A549 (cell line): ENCODE measurements around the gene GINM1. TPM values are rescaled to one million over a fixed set of nuclear protein-coding genes. Genes with fewer than 3 reads are reported as not detected.
A peak's percentile ranks its signal among the peaks of the same experiment; 100 is the strongest.

Experiments used
- ATAC-seq, 2 experiments: fragments of 200-7000 bp in 1 of 2; fragments of >200 bp in 1 of 2; cut with Nextera tagmentation in 1 of 2; cut with Tn5 transposase in 1 of 2; 3 replicates each; pipeline versions ENCODE4 v1.8.0 to v1.9.1; 2018 to 2020; ENCODE audit warnings: mild to moderate bottlenecking in 1 of 2, moderate library complexity in 1 of 2
- CTCF ChIA-PET: fragments of 300-600 bp; sonication (Branson Sonifier 250); formaldehyde crosslinking; extraction: SDS; loops from one replicate; lab custom pipeline; 2021; ENCODE audit warnings: antibody characterized with exemption, inconsistent platforms; lab: Yijun Ruan, JAX
- POLR2A ChIA-PET: fragments of 350-600 bp; formaldehyde crosslinking; extraction: SDS; loops from one replicate; lab custom pipeline; 2021; ENCODE audit warnings: antibody characterized with exemption, inconsistent platforms; lab: Yijun Ruan, JAX
- DNase-seq, 2 experiments: peaks; one replicate each; pipeline versions ENCODE4 v3.0.0 to v3.0.0-alpha.2; 2011 to 2016; ENCODE audit warnings: low read depth in 1 of 2, low spot score in 1 of 2
- FAIRE-seq: peaks from 2 replicates; lab custom pipeline; 2011; peaks lifted over from hg19 to GRCh38; lab: Jason Lieb, UNC
- H3K27ac ChIP-seq, 2 experiments: fragments of >200 bp; sonication (Bioruptor Twin); formaldehyde crosslinking; 3 replicates each; pipeline ENCODE4 v1.5.1; 2016 to 2017
- H3K4me1 ChIP-seq: fragments of >200 bp; sonication (Bioruptor Twin); formaldehyde crosslinking; 3 replicates; pipeline ENCODE4 v1.6.1; 2016
- H3K4me2 ChIP-seq: fragments of >200 bp; sonication (Bioruptor Twin); formaldehyde crosslinking; 3 replicates; pipeline ENCODE4 v1.6.1; 2016
- H3K4me3 ChIP-seq: fragments of >200 bp; sonication (Bioruptor Twin); formaldehyde crosslinking; 3 replicates; pipeline ENCODE4 v1.5.1; 2016
- H3K9me3 ChIP-seq: fragments of >200 bp; sonication (Bioruptor Twin); formaldehyde crosslinking; 3 replicates; pipeline ENCODE4 v1.6.1; 2016
- BHLHE40 ChIP-seq: IDR thresholded peaks from 2 replicates; pipeline ENCODE4 v1.6.1; 2012; ENCODE audit warnings: low read depth, low read length, inconsistent platforms
- CEBPB ChIP-seq, 2 experiments: fragments of >200 bp in 1 of 2; sonication (Bioruptor Twin) in 1 of 2; formaldehyde crosslinking in 1 of 2; IDR thresholded peaks; 2 replicates each; pipeline ENCODE4 v1.6.1; 2012 to 2016
- ESRRA ChIP-seq: fragments of 150-350 bp; IDR thresholded peaks from 2 replicates; pipeline ENCODE4 v1.6.1; 2014; ENCODE audit warnings: mild to moderate bottlenecking, low read length, borderline replicate concordance
- HDAC2 ChIP-seq: fragments of 200-600 bp; sonication (generic); IDR thresholded peaks from 2 replicates; pipeline ENCODE4 v1.6.1; 2016
- HEYL ChIP-seq: fragments of 250-450 bp; sonication (Bioruptor Pico); IDR thresholded peaks from 2 replicates; pipeline ENCODE4 v1.8.0; 2021; ENCODE audit warnings: mild to moderate bottlenecking, moderate library complexity
- JUNB ChIP-seq: fragments of >200 bp; sonication (Bioruptor Twin); formaldehyde crosslinking; IDR thresholded peaks from 2 replicates; pipeline ENCODE4 v1.6.1; 2016
- KDM5A ChIP-seq: fragments of 200-600 bp; sonication (generic); IDR thresholded peaks from 2 replicates; pipeline ENCODE4 v1.6.1; 2016; ENCODE audit warnings: antibody characterized with exemption, mild to moderate bottlenecking
- MAFK ChIP-seq: fragments of 450-650 bp; IDR thresholded peaks from 2 replicates; pipeline ENCODE4 v1.6.1; 2014; ENCODE audit not compliant: partially characterized antibody
- RARB ChIP-seq: fragments of 250-450 bp; sonication (Bioruptor Pico); IDR thresholded peaks from 2 replicates; pipeline ENCODE4 v1.8.0; 2021; ENCODE audit warnings: mild to moderate bottlenecking, moderate library complexity
- ZC3H11A ChIP-seq: fragments of 450-650 bp; IDR thresholded peaks from 2 replicates; pipeline ENCODE4 v1.6.1; 2014; ENCODE audit warnings: antibody characterized with exemption, mild to moderate bottlenecking
- ZFP36 ChIP-seq: fragments of 450-650 bp; IDR thresholded peaks from 2 replicates; pipeline ENCODE4 v1.6.1; 2014; ENCODE audit warnings: borderline replicate concordance; ENCODE audit not compliant: partially characterized antibody
- ZSCAN20 ChIP-seq: fragments of 250-450 bp; sonication (Bioruptor Pico); IDR thresholded peaks from 2 replicates; pipeline ENCODE4 v1.8.0; 2022; ENCODE audit warnings: mild to moderate bottlenecking, moderate library complexity
- WGBS: methylation state at CpG from one replicate; pipeline ENCODE4 v1.1.6; 2017; ENCODE audit errors: missing lambda C conversion rate; 5-methylcytosine and 5-hydroxymethylcytosine counted together
- polyA plus RNA-seq, 4 experiments: library from polyadenylated mRNA; depleted of rRNA in 3 of 4; stranded (reverse); fragments of >200 nt; fragmentation: RNase III in 1 of 4; extraction: RNeasy Plus Mini Kit Qiagen cat#74134 plus additional on column Dnase treatment in 1 of 4; gene quantifications; 2 replicates in 3 of 4; 3 replicates in 1 of 4; pipeline ENCODE4 v1.2.3, GENCODE V29; 2011 to 2017
- TF ChIP-seq, protein P1 (sequence below): fragments of 150-350 bp; IDR thresholded peaks from 2 replicates; pipeline ENCODE4 v1.6.1; 2014; ENCODE audit warnings: low read depth, mild to moderate bottlenecking, low read length
- TF ChIP-seq, protein P2 (sequence below): fragments of 450-650 bp; IDR thresholded peaks from 2 replicates; pipeline ENCODE4 v1.6.1; 2014; ENCODE audit warnings: antibody characterized with exemption
- TF ChIP-seq, protein P3 (sequence below): fragments of 200-600 bp; sonication (generic); IDR thresholded peaks from 2 replicates; pipeline ENCODE4 v1.6.1; 2016; ENCODE audit warnings: antibody characterized with exemption, mild to moderate bottlenecking, moderate library complexity
- TF ChIP-seq, protein P4 (sequence below): fragments of >200 bp; sonication (Bioruptor Twin); formaldehyde crosslinking; IDR thresholded peaks from 2 replicates; pipeline ENCODE4 v1.6.1; 2016

The GINM1 gene
- polyA plus RNA-seq, 2 of the 4 experiments (the other 2 are of a cell fraction): 24.2 to 34.9 TPM

DNA sequence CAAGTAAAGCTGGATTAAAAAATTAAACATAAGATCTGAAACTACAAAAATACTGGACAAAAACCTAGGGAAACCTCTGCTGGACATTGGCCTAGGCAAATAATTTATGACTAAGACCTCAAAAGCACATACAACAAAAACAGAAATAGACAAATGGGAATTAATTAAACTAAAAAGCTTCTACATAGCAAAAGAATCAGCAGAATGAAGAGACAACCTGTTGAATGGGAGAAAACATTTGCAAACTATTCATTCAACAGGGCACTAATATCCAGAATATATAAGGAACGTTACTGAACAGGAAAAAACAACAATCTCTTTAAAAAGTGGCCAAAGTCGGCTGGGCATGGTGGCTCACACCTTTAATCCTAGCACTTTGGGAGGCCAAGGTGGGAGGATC, 6.8 kb upstream of the GINM1 start:
- Histone ChIP-seq H3K27ac (no peak overlapping the region), H3K4me3 (no peak overlapping the region), H3K4me1 (peaks cover 18% of the 10 kb centered on the region), H3K9me3 (no peaks in the 10 kb centered on the region), H3K4me2 (no peak overlapping the region)
- WGBS: 39% methylated on average over 2 of the region's 2 CpGs
- no peak for FAIRE-seq
- no peak for ATAC-seq
- POLR2A ChIA-PET: no interaction called here
- no peak for DNase-seq
- no peak for TF ChIP-seq ZFP36
- TF ChIP-seq CEBPB (IDR thresholded peaks at IDR 0.05): no peak
- no peak for TF ChIP-seq ZC3H11A
- TF ChIP-seq JUNB: no peak
- TF ChIP-seq MAFK: no peak
- no peak for TF ChIP-seq BHLHE40
- TF ChIP-seq KDM5A: no peak
- TF ChIP-seq, protein P1, sequence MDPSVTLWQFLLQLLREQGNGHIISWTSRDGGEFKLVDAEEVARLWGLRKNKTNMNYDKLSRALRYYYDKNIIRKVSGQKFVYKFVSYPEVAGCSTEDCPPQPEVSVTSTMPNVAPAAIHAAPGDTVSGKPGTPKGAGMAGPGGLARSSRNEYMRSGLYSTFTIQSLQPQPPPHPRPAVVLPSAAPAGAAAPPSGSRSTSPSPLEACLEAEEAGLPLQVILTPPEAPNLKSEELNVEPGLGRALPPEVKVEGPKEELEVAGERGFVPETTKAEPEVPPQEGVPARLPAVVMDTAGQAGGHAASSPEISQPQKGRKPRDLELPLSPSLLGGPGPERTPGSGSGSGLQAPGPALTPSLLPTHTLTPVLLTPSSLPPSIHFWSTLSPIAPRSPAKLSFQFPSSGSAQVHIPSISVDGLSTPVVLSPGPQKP: no peak
- no peak for TF ChIP-seq ZSCAN20 (CRISPR knock-in tag)
- TF ChIP-seq RARB (CRISPR knock-in tag): no peak
- TF ChIP-seq, protein P2, sequence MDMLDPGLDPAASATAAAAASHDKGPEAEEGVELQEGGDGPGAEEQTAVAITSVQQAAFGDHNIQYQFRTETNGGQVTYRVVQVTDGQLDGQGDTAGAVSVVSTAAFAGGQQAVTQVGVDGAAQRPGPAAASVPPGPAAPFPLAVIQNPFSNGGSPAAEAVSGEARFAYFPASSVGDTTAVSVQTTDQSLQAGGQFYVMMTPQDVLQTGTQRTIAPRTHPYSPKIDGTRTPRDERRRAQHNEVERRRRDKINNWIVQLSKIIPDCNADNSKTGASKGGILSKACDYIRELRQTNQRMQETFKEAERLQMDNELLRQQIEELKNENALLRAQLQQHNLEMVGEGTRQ: no peak
- TF ChIP-seq ESRRA: no peak
- TF ChIP-seq HEYL: no peak
- CTCF ChIA-PET: interaction anchor here (0.8 kb wide), 1 partner anchor 14 kb away, joined by 3 read pairs; the partner anchor contains the start of gene PPIL4

DNA sequence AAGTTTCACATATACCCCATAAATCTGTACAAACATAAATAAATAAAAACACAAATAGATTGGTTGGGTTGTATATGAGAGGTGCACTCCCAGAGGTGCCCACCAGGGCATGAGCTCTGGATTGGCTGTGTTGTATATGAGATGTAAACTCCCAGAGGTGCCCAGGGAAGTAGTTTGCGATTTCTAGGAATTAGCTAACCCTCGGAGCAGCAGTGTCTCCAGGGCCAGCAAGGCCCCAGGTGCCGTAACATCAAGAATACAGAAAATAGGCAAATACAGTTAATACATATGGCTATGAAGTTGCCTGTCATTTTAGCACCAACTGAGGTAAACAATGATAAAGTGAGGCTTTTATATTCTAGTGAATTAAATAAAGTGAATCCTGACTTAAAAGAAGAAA, 5.4 kb upstream of the GINM1 start:
- TF ChIP-seq, protein P3, sequence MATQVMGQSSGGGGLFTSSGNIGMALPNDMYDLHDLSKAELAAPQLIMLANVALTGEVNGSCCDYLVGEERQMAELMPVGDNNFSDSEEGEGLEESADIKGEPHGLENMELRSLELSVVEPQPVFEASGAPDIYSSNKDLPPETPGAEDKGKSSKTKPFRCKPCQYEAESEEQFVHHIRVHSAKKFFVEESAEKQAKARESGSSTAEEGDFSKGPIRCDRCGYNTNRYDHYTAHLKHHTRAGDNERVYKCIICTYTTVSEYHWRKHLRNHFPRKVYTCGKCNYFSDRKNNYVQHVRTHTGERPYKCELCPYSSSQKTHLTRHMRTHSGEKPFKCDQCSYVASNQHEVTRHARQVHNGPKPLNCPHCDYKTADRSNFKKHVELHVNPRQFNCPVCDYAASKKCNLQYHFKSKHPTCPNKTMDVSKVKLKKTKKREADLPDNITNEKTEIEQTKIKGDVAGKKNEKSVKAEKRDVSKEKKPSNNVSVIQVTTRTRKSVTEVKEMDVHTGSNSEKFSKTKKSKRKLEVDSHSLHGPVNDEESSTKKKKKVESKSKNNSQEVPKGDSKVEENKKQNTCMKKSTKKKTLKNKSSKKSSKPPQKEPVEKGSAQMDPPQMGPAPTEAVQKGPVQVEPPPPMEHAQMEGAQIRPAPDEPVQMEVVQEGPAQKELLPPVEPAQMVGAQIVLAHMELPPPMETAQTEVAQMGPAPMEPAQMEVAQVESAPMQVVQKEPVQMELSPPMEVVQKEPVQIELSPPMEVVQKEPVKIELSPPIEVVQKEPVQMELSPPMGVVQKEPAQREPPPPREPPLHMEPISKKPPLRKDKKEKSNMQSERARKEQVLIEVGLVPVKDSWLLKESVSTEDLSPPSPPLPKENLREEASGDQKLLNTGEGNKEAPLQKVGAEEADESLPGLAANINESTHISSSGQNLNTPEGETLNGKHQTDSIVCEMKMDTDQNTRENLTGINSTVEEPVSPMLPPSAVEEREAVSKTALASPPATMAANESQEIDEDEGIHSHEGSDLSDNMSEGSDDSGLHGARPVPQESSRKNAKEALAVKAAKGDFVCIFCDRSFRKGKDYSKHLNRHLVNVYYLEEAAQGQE: no peak
- TF ChIP-seq, protein P2: no peak
- TF ChIP-seq, protein P4, sequence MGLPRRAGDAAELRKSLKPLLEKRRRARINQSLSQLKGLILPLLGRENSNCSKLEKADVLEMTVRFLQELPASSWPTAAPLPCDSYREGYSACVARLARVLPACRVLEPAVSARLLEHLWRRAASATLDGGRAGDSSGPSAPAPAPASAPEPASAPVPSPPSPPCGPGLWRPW: no peak
- TF ChIP-seq HDAC2 (no peak), MAFK (no peak), RARB (CRISPR knock-in tag) (no peak)
- TF ChIP-seq, protein P1: no peak
- 30% methylated on average over 3 of the region's 3 CpGs for WGBS
- Histone ChIP-seq H3K9me3 (no peaks in the 10 kb centered on the region), H3K27ac (no peak overlapping the region), H3K4me1 (peaks cover 27% of the 10 kb centered on the region), H3K4me2 (no peak overlapping the region), H3K4me3 (no peak overlapping the region)
- ChIA-PET CTCF (interaction anchor here (0.6 to 1.9 kb wide), 6 partner anchors 9 to 931 kb away, joined by 3 to 7 read pairs (median 4); partner anchors contain the start of gene PPIL4), POLR2A (interaction anchor here (1.0 kb wide), 1 partner anchor 14 kb away, joined by 4 read pairs; the partner anchor contains the start of gene PPIL4)
- DNase-seq: peak; percentile 36 to 49
- ATAC-seq: peak; percentile 89 to 92
- no peak for FAIRE-seq
